HepG2 (cell line): ENCODE data around the gene CTDNEP1. TPM values are rescaled to one million over a fixed set of nuclear protein-coding genes. Genes with fewer than 3 reads are reported as not detected.

ENCODE experiments used
- FOXA1 ChIP-seq, 2 experiments: fragments of 450-650 bp in 1 of 2; sonication (generic) in 1 of 2; formaldehyde crosslinking in 1 of 2; IDR thresholded peaks; 2 replicates each; pipeline versions ENCODE4 v1.4.0 to v1.6.1; 2016 to 2020; ENCODE audit warnings: missing genetic modification reagents in 1 of 2
- HMG20B ChIP-seq: conservative IDR thresholded peaks from 2 replicates; pipeline ENCODE4 v1.6.1; 2016; ENCODE audit warnings: missing genetic modification reagents, missing compliant biosample characterization
- PLRG1 ChIP-seq: fragments of 450-650 bp; conservative IDR thresholded peaks from 2 replicates; pipeline ENCODE4 v1.6.1; 2016
- SMAD1 ChIP-seq: sonication (generic); formaldehyde crosslinking; IDR thresholded peaks from 2 replicates; pipeline ENCODE4 v1.4.0; 2020; ENCODE audit warnings: missing genetic modification reagents, low read depth, mild to moderate bottlenecking, borderline replicate concordance
- SNAPC2 ChIP-seq: sonication (generic); formaldehyde crosslinking; IDR thresholded peaks from 2 replicates; pipeline ENCODE4 v1.8.1; 2022; ENCODE audit warnings: mild to moderate bottlenecking, missing genetic modification reagents
- STAT5B ChIP-seq: sonication (generic); formaldehyde crosslinking; IDR thresholded peaks from 2 replicates; pipeline ENCODE4 v1.4.0; 2020; ENCODE audit warnings: missing genetic modification reagents
- ZNF431 ChIP-seq: sonication (generic); formaldehyde crosslinking; IDR thresholded peaks from 2 replicates; pipeline ENCODE4 v1.9.0; 2022; ENCODE audit warnings: missing genetic modification reagents, low read depth, mild to moderate bottlenecking, borderline replicate concordance
- ZNF704 ChIP-seq: sonication (generic); formaldehyde crosslinking; IDR thresholded peaks from 2 replicates; pipeline ENCODE4 v1.8.1; 2023; ENCODE audit warnings: mild to moderate bottlenecking, inconsistent platforms, moderate library complexity, missing genetic modification reagents, borderline replicate concordance
- ZNF780A ChIP-seq: sonication (generic); formaldehyde crosslinking; IDR thresholded peaks from 2 replicates; pipeline ENCODE4 v1.8.0; 2022; ENCODE audit warnings: mild to moderate bottlenecking, missing genetic modification reagents, moderate library complexity
- ZUFSP ChIP-seq: sonication (generic); formaldehyde crosslinking; IDR thresholded peaks from 2 replicates; pipeline ENCODE4 v1.9.0; 2021; ENCODE audit warnings: missing genetic modification reagents, mild to moderate bottlenecking, borderline replicate concordance
- polyA plus RNA-seq, 8 experiments: library from polyadenylated mRNA; depleted of rRNA in 3 of 8; stranded (reverse) in 7 of 8; unstranded in 1 of 8; fragments of >200 nt; fragmentation: Illumina TruSeq in 4 of 8; extraction: Trizol in 4 of 8; gene quantifications; 2 replicates each; pipeline versions ENCODE4 v1.2.1 to v1.2.3, GENCODE V29; 2011 to 2016; ENCODE audit warnings: low read depth in 4 of 8, missing spikeins in 1 of 8, mixed read lengths in 1 of 8; ENCODE audit not compliant: insufficient read depth in 1 of 8
- total RNA-seq, 5 experiments: library from RNA; depleted of rRNA; stranded (reverse); fragments of >200 nt; fragmentation: Illumina TruSeq; extraction: Trizol; gene quantifications; 2 replicates each; pipeline ENCODE4 v1.2.3, GENCODE V29; 2016; ENCODE audit warnings: low read depth in 1 of 5
- TF ChIP-seq, protein P1 (sequence below): sonication (generic); formaldehyde crosslinking; IDR thresholded peaks from 2 replicates; pipeline ENCODE4 v1.4.0; 2020; ENCODE audit warnings: mild to moderate bottlenecking, missing genetic modification reagents
- TF ChIP-seq, protein P2 (sequence below): IDR thresholded peaks from 2 replicates; pipeline ENCODE4 v1.6.1; 2016; ENCODE audit warnings: low read depth, missing genetic modification reagents, missing compliant biosample characterization

The CTDNEP1 gene
- total and polyA plus RNA-seq, 2 of the 13 experiments (the other 11 are each of a cell fraction or from before 2014, with no cell fraction given), result 19.8 to 118 TPM

GRCh38 chr17:7296189-7296861 lies 44.8 kb upstream of the CTDNEP1 start (continued):
- TF ChIP-seq, protein P1, sequence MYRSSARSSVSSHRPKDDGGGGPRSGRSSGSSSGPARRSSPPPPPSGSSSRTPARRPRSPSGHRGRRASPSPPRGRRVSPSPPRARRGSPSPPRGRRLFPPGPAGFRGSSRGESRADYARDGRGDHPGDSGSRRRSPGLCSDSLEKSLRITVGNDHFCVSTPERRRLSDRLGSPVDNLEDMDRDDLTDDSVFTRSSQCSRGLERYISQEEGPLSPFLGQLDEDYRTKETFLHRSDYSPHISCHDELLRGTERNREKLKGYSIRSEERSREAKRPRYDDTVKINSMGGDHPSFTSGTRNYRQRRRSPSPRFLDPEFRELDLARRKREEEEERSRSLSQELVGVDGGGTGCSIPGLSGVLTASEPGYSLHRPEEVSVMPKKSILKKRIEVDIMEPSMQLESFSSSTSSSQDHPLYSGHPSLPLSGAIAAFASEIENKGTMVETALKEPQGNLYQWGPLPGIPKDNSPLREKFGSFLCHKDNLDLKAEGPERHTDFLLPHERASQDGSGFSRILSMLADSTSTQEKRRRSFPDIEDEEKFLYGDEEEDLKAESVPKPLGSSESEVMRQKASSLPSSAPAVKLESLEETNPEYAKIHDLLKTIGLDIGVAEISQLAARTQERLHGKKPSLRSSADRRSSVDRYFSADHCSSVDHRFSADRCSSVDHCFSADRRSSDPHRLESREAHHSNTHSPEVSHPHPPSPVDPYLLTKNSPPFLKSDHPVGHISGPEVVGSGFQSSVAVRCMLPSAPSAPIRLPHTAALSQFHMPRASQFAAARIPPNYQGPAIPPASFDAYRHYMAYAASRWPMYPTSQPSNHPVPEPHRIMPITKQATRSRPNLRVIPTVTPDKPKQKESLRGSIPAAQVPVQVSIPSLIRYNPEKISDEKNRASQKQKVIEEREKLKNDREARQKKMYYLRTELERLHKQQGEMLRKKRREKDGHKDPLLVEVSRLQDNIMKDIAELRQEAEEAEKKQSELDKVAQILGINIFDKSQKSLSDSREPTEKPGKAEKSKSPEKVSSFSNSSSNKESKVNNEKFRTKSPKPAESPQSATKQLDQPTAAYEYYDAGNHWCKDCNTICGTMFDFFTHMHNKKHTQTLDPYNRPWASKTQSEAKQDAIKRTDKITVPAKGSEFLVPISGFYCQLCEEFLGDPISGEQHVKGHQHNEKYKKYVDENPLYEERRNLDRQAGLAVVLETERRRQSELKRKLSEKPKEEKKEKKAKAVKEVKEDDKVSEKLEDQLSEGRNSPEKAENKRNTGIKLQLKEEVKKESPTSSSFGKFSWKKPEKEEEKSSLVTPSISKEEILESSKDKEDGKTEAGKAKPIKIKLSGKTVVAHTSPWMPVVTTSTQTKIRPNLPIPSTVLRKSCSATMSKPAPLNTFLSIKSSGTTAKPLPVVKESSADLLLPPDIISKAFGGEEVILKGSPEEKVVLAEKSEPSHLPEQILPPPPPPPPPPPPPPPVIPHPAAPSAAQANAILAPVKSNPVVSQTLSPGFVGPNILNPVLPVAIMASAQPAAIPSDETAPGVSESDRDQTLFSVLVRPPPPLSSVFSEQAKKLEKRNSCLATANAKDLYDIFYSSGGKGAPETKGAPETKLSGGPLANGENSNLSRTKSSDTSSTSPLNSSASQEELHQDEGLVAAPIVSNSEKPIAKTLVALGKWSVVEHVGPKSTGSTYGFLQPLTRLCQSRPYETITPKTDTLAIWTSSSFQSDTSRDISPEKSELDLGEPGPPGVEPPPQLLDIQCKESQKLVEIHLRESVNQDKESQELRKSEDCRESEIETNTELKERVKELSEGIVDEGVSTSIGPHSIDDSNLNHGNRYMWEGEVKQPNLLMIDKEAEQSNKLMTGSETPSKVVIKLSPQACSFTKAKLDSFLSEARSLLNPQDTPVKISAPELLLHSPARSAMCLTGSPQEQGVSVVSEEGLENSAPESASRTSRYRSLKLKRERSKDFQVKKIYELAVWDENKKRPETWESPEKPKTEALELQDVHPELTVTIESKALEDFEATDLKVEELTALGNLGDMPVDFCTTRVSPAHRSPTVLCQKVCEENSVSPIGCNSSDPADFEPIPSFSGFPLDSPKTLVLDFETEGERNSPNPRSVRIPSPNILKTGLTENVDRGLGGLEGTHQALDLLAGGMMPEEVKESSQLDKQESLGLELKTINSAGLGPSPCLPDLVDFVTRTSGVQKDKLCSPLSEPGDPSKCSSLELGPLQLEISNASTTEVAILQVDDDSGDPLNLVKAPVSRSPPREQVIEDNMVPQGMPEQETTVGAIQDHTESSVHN (CRISPR knock-in tag), result no peak
- TF ChIP-seq FOXA1 (IDR thresholded peaks at IDR 0.05) (no peak), FOXA1 (CRISPR knock-in tag; IDR thresholded peaks at IDR 0.05) (no peak), HMG20B (CRISPR knock-in tag) (no peak), PLRG1 (no peak), ZNF431 (CRISPR knock-in tag) (no peak), SMAD1 (0 out of 2 replicates have a peak, but pooled peaks have one; percentile 22), SNAPC2 (no peak), ZUFSP (CRISPR knock-in tag) (no peak), ZNF780A (CRISPR knock-in tag) (no peak), ZNF704 (CRISPR knock-in tag) (no peak), STAT5B (no peak)
- TF ChIP-seq, protein P2, sequence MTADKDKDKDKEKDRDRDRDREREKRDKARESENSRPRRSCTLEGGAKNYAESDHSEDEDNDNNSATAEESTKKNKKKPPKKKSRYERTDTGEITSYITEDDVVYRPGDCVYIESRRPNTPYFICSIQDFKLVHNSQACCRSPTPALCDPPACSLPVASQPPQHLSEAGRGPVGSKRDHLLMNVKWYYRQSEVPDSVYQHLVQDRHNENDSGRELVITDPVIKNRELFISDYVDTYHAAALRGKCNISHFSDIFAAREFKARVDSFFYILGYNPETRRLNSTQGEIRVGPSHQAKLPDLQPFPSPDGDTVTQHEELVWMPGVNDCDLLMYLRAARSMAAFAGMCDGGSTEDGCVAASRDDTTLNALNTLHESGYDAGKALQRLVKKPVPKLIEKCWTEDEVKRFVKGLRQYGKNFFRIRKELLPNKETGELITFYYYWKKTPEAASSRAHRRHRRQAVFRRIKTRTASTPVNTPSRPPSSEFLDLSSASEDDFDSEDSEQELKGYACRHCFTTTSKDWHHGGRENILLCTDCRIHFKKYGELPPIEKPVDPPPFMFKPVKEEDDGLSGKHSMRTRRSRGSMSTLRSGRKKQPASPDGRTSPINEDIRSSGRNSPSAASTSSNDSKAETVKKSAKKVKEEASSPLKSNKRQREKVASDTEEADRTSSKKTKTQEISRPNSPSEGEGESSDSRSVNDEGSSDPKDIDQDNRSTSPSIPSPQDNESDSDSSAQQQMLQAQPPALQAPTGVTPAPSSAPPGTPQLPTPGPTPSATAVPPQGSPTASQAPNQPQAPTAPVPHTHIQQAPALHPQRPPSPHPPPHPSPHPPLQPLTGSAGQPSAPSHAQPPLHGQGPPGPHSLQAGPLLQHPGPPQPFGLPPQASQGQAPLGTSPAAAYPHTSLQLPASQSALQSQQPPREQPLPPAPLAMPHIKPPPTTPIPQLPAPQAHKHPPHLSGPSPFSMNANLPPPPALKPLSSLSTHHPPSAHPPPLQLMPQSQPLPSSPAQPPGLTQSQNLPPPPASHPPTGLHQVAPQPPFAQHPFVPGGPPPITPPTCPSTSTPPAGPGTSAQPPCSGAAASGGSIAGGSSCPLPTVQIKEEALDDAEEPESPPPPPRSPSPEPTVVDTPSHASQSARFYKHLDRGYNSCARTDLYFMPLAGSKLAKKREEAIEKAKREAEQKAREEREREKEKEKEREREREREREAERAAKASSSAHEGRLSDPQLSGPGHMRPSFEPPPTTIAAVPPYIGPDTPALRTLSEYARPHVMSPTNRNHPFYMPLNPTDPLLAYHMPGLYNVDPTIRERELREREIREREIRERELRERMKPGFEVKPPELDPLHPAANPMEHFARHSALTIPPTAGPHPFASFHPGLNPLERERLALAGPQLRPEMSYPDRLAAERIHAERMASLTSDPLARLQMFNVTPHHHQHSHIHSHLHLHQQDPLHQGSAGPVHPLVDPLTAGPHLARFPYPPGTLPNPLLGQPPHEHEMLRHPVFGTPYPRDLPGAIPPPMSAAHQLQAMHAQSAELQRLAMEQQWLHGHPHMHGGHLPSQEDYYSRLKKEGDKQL, result no peak
